H1 (cell line): ENCODE measurements around the gene RAB9B. TPM values are rescaled to one million over a fixed set of nuclear protein-coding genes. Genes with fewer than 3 reads are reported as not detected.
A peak's percentile ranks its signal among the peaks of the same experiment; 100 is the strongest.

Source experiments
- BACH1 ChIP-seq: IDR thresholded peaks from 2 replicates; pipeline ENCODE4 v1.6.1; 2012; ENCODE audit warnings: low read length, improper control_type of control experiment
- KDM4A ChIP-seq: IDR thresholded peaks from one replicate; pipeline ENCODE4 v1.7.1; 2012; ENCODE audit warnings: low read depth, mild to moderate bottlenecking, moderate library complexity, low read length, inconsistent platforms; ENCODE audit not compliant: severe bottlenecking
- polyA plus RNA-seq, 7 experiments: library from polyadenylated mRNA; depleted of rRNA in 3 of 7; stranded (reverse) in 5 of 7; unstranded in 2 of 7; fragments of >200 nt in 5 of 7; fragments of 200-250 nt in 2 of 7; gene quantifications; 1 replicate in 5 of 7; 2 replicates in 1 of 7; 4 replicates in 1 of 7; pipeline versions ENCODE4 v1.2.1 to v1.2.3, GENCODE V29; 2011 to 2013; ENCODE audit warnings: missing spikeins in 2 of 7, mixed read lengths in 2 of 7
- total RNA-seq: library from RNA; stranded (reverse); fragmentation: NEBNext Ultra II Directional; extraction: Animal tissue kit (Norgen Biotek cat#: 25700); gene quantifications from 2 replicates; pipeline ENCODE4 v1.2.1, GENCODE V29; 2021

RAB9B gene
- total and polyA plus RNA-seq, 2 of the 8 experiments (the other 6 are each of a cell fraction or from before 2014, with no cell fraction given) = 0.26 to 0.56 TPM

GRCh38 chrX:103831803-103832544 is at the start of gene RAB9B (continued):
- peak; percentile 26 for TF ChIP-seq KDM4A
- TF ChIP-seq BACH1 = 0 out of 2 replicates have a peak, but pooled peaks have one; percentile 7
- TF ChIP-seq, all 59 proteins: peak for 5
